DMS53 (cell line): ENCODE measurements around the gene FXYD7.

Experiments used
- DNase-seq: peaks from one replicate; lab custom pipeline; 2025; lab: John Stamatoyannopoulos, UW

FXYD7 gene

GRCh38 chr19:35202722-35203688 lies 60.0 kb downstream of the FXYD7 start:
- no peak for DNase-seq
